Transverse colon (tissue), 4 donors: ENCODE measurements around the gene FBH1. TPM values are rescaled to one million over a fixed set of nuclear protein-coding genes. Genes with fewer than 3 reads are reported as not detected.

Source experiments
- DNase-seq: peaks from one replicate; pipeline ENCODE4 v3.0.0-alpha.2; 2019
- H3K27ac ChIP-seq, 4 donors: fragments of 200-600 bp; sonication (generic); 2 replicates each; pipeline ENCODE4 v1.5.1; 2016 to 2018; ENCODE audit warnings: inconsistent platforms in 4 of 4
- H3K27me3 ChIP-seq: fragments of 200-600 bp; sonication (generic); 2 replicates; pipeline ENCODE4 v1.5.1; 2017; ENCODE audit warnings: inconsistent platforms
- H3K36me3 ChIP-seq, 4 donors: fragments of 200-600 bp; sonication (generic); 2 replicates each; pipeline ENCODE4 v1.5.1; 2017 to 2019; ENCODE audit warnings: inconsistent platforms in 4 of 4
- H3K4me1 ChIP-seq, 4 donors: fragments of 200-600 bp; sonication (generic); 2 replicates each; pipeline ENCODE4 v1.5.1; 2017 to 2020; ENCODE audit warnings: inconsistent platforms in 4 of 4
- H3K4me3 ChIP-seq, 4 donors: fragments of 200-600 bp; sonication (generic); 1 replicate in 1 of 4; 2 replicates in 3 of 4; pipeline versions ENCODE4 v1.5.1 to v1.6.1; 2017 to 2019; ENCODE audit warnings: inconsistent platforms in 4 of 4
- H3K9me3 ChIP-seq, 2 donors: fragments of 200-600 bp; sonication (generic); 2 replicates each; pipeline ENCODE4 v1.5.1; 2017 to 2019; ENCODE audit warnings: inconsistent platforms in 2 of 2
- EP300 ChIP-seq: sonication (generic); formaldehyde crosslinking; IDR thresholded peaks from one replicate; pipeline ENCODE4 v1.6.1; 2017; ENCODE audit warnings: antibody characterized with exemption, low read depth
- POLR2A ChIP-seq: fragments of 450-650 bp; IDR thresholded peaks from one replicate; pipeline ENCODE4 v1.6.1; 2016; ENCODE audit warnings: antibody characterized with exemption, mild to moderate bottlenecking, moderate library complexity
- POLR2AphosphoS5 ChIP-seq, 3 donors: sonication (generic); formaldehyde crosslinking; IDR thresholded peaks; one replicate each; pipeline ENCODE4 v1.6.1; 2016; ENCODE audit warnings: antibody characterized with exemption in 3 of 3
- WGBS, 2 donors: methylation state at CpG; one replicate each; pipeline ENCODE4 v1.1.5; 2018; ENCODE audit warnings: low coverage in 1 of 2; 5-methylcytosine and 5-hydroxymethylcytosine counted together
- in situ Hi-C, 4 donors: fragments of 200-750 bp; cut with MboI; loops; one replicate each; pipeline versions ENCODE4 v1.15.0 to v1.15.1; 2017; ENCODE audit warnings: low sequenced_read_pairs in 3 of 4, low pct_ligation_motif_present in 1 of 4, low pct_unique_long_range_greater_than_20kb in 1 of 4
- intact Hi-C: fragments of 100-400 bp; cut with DNase I; formaldehyde crosslinking; loops from one replicate; pipeline ENCODE4 v1.15.1; 2023; ENCODE audit warnings: low total_unique reads
- total RNA-seq, 4 donors: library from RNA; depleted of rRNA; stranded (reverse); fragments of >200 nt; gene quantifications; one replicate each; pipeline ENCODE4 v1.1.0, GENCODE V29; 2016
- TF ChIP-seq, protein P1 (sequence below), 5 experiments: fragments of 200-600 bp in 3 of 5; fragments of 450-650 bp in 2 of 5; sonication (generic) in 3 of 5; IDR thresholded peaks; 1 replicate in 2 of 5; 2 replicates in 3 of 5; pipeline ENCODE4 v1.5.1; 2016 to 2017; ENCODE audit warnings: antibody characterized with exemption in 5 of 5, inconsistent platforms in 3 of 5, mild to moderate bottlenecking in 2 of 5, moderate library complexity in 1 of 5

The FBH1 gene
- total RNA-seq, 4 donors from 2014 or later = 101 to 143 (median 120) TPM

DNA sequence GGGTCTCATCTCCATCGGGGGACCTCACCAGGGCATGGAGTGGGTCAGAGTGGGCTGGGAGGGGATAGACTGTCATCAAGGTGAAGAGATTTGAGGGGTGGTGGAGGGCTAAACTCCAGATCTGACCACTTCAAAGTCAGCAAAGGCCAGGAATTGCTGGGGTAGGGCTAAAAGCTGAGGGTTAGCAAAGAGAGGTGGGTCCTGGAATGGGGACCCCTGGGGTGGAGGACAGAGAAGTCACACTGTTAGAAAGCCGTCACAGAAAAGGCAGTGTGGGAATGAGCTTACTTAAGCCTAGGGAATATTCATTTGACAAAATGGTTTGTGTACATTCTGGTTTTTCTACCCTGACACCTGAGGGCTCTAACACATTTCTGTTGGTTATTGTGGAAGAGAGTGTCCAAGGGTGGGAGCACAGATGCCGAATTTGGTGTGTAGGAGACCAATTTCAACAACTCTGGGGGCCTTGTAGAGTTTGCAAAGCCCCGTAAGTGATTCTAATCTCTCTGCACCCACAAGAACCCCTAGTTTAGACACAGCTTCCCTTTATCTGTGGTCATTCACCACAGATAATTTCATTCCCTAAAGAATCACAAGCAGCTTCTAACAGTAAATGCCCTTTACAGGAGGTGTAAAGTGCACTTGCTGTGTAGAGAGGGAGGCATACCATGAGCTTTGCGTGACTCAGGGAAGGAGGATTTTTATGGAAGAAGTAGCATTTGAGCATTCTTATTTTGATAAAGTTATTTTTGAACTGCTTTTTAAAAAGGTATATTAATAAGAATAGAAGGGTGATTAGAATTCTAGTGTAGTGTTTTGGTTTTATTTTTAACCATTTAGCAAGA lies 6.4 kb downstream of the FBH1 start:
- Histone ChIP-seq H3K36me3 (peaks cover 0 to 7% (median 3%) of the 10 kb centered on the region in 4 donors), H3K27me3 (no peaks in the 10 kb centered on the region), H3K4me3 (no peak overlapping the region), H3K9me3 (peaks cover 0 to 3% of the 10 kb centered on the region in 2 donors), H3K4me1 (peaks cover 6 to 25% (median 8%) of the 10 kb centered on the region in 4 donors), H3K27ac (peak overlapping the region in 2 of 4 donors; percentile 37 to 47)
- in situ Hi-C loops (no loop called here), intact Hi-C loops (no loop called here)
- WGBS, 2 donors = 81 to 94% methylated on average over 3 to 5 of the region's 5 CpGs
- DNase-seq = no peak
- TF ChIP-seq POLR2AphosphoS5 (IDR thresholded peaks at IDR 0.05) = no peak
- TF ChIP-seq POLR2A = no peak
- TF ChIP-seq, protein P1, sequence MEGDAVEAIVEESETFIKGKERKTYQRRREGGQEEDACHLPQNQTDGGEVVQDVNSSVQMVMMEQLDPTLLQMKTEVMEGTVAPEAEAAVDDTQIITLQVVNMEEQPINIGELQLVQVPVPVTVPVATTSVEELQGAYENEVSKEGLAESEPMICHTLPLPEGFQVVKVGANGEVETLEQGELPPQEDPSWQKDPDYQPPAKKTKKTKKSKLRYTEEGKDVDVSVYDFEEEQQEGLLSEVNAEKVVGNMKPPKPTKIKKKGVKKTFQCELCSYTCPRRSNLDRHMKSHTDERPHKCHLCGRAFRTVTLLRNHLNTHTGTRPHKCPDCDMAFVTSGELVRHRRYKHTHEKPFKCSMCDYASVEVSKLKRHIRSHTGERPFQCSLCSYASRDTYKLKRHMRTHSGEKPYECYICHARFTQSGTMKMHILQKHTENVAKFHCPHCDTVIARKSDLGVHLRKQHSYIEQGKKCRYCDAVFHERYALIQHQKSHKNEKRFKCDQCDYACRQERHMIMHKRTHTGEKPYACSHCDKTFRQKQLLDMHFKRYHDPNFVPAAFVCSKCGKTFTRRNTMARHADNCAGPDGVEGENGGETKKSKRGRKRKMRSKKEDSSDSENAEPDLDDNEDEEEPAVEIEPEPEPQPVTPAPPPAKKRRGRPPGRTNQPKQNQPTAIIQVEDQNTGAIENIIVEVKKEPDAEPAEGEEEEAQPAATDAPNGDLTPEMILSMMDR (IDR thresholded peaks at IDR 0.05) = no peak
- TF ChIP-seq EP300 = no peak

DNA sequence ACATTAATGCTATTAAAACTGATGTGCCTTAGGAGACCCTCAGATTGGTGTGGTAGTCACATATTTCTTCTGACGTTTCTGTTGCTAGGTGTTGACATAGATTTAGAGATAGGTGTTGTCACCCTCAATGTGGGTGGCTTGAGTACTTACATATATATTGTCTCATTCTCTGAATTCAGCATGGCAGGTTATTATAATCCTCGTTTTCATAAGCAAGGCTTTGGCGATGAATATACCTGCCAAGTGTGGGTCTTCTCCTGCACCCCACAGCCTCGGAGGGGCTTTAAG lies 7.0 kb downstream of the FBH1 start:
- peaks cover under 1 to 19% (median 6%) of the 10 kb centered on the region in 4 donors for H3K4me1 ChIP-seq
- H3K27ac ChIP-seq = no peak overlapping the region
- peaks cover 0 to 3% of the 10 kb centered on the region in 2 donors for H3K9me3 ChIP-seq
- WGBS, 2 donors = 80 to 86% methylated on average over 3 to 4 of the region's 4 CpGs
- peaks cover 0 to 7% (median 3%) of the 10 kb centered on the region in 4 donors for H3K36me3 ChIP-seq
- no peaks in the 10 kb centered on the region for H3K27me3 ChIP-seq
- no peak overlapping the region for H3K4me3 ChIP-seq
- intact Hi-C loops (no loop called here), in situ Hi-C loops (no loop called here)
- no peak for DNase-seq
- TF ChIP-seq EP300 (no peak), POLR2A (no peak), POLR2AphosphoS5 (IDR thresholded peaks at IDR 0.05) (no peak)

DNA sequence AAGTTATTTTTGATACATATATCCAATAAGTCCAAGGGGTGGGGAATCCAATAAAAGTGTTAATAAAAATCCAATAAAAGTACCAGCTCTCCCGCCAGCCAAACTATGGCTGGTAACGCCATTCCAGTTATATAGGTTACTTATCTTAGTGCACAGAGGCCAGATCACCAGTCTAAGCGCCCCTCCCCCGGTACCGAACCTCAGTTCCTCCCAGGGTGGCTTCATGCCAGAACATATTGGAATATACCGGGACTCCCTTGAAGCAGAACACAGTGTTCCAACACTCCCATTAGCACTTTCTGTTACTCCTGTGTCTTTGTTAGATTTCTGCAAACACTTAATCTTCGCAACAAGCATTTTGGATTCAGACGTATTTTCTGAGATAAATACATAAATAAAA lies 7.5 kb downstream of the FBH1 start:
- Histone ChIP-seq H3K4me3 (no peak overlapping the region), H3K9me3 (peaks cover 0 to 3% of the 10 kb centered on the region in 2 donors), H3K27ac (no peak overlapping the region), H3K4me1 (peaks cover 0 to 14% (median 5%) of the 10 kb centered on the region in 4 donors), H3K27me3 (no peaks in the 10 kb centered on the region), H3K36me3 (peaks cover 0 to 7% (median 3%) of the 10 kb centered on the region in 4 donors)
- intact Hi-C loops (no loop called here), in situ Hi-C loops (no loop called here)
- no peak for DNase-seq
- TF ChIP-seq POLR2AphosphoS5 (IDR thresholded peaks at IDR 0.05) (no peak), POLR2A (no peak), EP300 (no peak)
- TF ChIP-seq, protein P1 (IDR thresholded peaks at IDR 0.05) = no peak
- WGBS, 2 donors = 95 to 97% methylated on average over 6 to 8 of the region's 8 CpGs

DNA sequence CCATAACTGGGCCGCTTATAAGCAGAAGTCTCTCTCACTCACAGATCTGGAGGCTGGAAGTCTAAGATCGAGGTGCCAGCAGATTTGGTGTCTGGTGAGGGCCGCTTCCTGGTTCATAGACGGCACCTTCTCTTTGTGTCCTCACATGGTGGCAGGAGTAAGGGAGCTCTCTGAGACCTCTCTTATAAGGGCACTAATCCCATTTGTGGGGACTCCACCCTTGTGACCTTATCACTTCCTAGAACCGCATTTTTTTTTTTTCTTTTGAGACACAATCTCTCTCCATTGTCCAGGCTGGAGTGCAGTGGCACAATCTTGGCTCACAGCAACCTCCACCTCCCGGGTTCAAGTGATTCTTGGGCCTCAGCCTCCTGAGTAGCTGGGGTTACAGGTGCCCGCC lies 8.1 kb downstream of the FBH1 start:
- DNase-seq = no peak
- 93 to 100% methylated on average over 2 to 7 of the region's 7 CpGs for WGBS, 2 donors
- peaks cover 0 to 7% (median 3%) of the 10 kb centered on the region in 4 donors for H3K36me3 ChIP-seq
- intact Hi-C loops = no loop called here
- in situ Hi-C loops = no loop called here
- H3K4me3 ChIP-seq = no peak overlapping the region
- no peaks in the 10 kb centered on the region for H3K27me3 ChIP-seq
- H3K27ac ChIP-seq = no peak overlapping the region
- no peak for TF ChIP-seq POLR2AphosphoS5 (IDR thresholded peaks at IDR 0.05)
- TF ChIP-seq, protein P1 (IDR thresholded peaks at IDR 0.05) = no peak
- TF ChIP-seq POLR2A = no peak
- no peak for TF ChIP-seq EP300
- H3K9me3 ChIP-seq = peaks cover 0 to 3% of the 10 kb centered on the region in 2 donors
- H3K4me1 ChIP-seq = peaks cover 0 to 8% (median 0%) of the 10 kb centered on the region in 4 donors
